ENCODE results near the gene GSTM1. TPM values are rescaled to one million over a fixed set of nuclear protein-coding genes. Genes with fewer than 3 reads are reported as not detected.

GSTM1 gene
- total RNA-seq, 4 donors from 2014 or later, result 23.4 TPM; not detected in 3

DNA sequence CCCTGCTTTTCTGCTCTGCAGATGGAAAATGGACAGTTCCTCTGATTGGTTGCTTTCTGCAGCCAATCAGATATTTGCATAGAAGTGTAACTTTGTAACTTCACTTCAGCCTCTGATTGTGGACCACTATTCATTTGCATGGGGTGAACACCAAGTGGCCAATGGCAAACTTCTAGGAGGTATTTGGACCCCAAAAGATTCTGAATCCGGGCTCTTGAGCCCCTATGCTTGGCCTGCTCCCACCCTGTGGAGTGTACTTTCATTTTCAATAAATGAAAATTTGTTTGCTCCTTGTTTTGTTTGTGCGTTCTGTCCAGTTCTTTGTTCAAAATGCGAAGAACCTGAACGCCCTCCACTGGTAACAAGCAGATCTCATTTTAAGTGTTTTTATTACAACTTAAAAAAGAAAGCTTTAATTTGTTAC lies 38.1 kb upstream of the GSTM1 start:
- Histone ChIP-seq H3K4me3 (replicated peaks in 1 of 3) (no peak overlapping the region), H3K27ac (no peak overlapping the region)
- intact Hi-C loops (cut with DNase I), result no loop called here

DNA sequence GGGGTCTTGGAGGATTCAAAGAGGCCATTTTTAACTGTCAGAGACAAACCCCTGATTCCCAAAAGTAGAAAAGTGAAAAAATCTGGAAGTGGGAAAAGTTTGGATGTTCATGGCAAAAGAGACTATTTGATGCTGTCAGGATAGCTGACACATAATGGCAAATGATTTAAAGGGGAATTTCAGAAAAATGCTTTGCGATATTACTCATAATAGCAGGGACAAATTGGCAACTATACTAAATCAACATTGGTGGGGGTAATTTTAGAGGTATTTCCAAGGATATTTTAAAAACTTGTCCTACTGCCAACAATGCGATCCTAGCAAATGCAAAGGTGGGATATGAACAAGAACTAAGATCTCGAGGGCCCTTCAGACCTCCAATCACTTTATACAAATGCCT lies 37.0 kb upstream of the GSTM1 start:
- Histone ChIP-seq H3K4me1 (peaks cover 6 to 13% of the 10 kb centered on the region in 2 donors), H3K36me3 (no peaks in the 10 kb centered on the region), H3K27ac (no peak overlapping the region), H3K27me3 (no peaks in the 10 kb centered on the region), H3K4me3 (replicated peaks in 1 of 3) (no peak overlapping the region), H3K9me3 (no peaks in the 10 kb centered on the region)
- WGBS, 2 donors, result 79 to 81% methylated on average over 3 of the region's 3 CpGs
- DNase-seq, result no peak
- intact Hi-C loops (cut with DNase I), result no loop called here
- no peak for TF ChIP-seq POLR2A (IDR thresholded peaks at IDR 0.05)
- no peak for TF ChIP-seq CTCF (IDR thresholded peaks at IDR 0.05)

More for the DNA sequence above, 38.1 kb upstream of the GSTM1 start:
- Histone ChIP-seq H3K9me3 (no peaks in the 10 kb centered on the region), H3K27me3 (no peaks in the 10 kb centered on the region), H3K36me3 (no peaks in the 10 kb centered on the region), H3K4me1 (peaks cover 0 to 2% of the 10 kb centered on the region in 2 donors)
- no peak for DNase-seq
- no peak for TF ChIP-seq POLR2A (IDR thresholded peaks at IDR 0.05)
- TF ChIP-seq CTCF (IDR thresholded peaks at IDR 0.05), result peak in 2 of 6 experiments; percentile 16 to 23
- WGBS, 2 donors, result 63 to 69% methylated on average over 4 of the region's 4 CpGs

DNA sequence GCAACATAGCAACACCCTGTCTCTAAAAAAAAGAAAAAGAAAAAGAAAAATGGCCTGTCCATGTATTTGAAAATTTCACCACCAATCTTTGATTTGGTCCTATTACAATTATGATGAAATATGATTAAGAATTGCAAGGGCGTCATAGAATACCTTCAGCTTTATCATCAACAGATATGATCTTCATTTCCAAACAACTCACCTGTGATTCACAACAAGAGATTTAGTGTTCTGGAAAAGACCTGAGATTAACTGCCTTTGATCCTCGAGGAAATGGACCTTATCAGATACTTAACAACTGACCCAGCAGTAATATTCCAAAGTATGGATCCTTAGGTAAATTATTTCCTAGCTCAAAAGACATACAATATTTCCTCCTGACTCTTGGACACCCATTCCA lies 35.2 kb upstream of the GSTM1 start:
- 84 to 90% methylated on average over 2 of the region's 2 CpGs for WGBS, 2 donors
- DNase-seq, result no peak
- no peak overlapping the region for H3K4me3 ChIP-seq (replicated peaks in 1 of 3)
- no peak for TF ChIP-seq CTCF (IDR thresholded peaks at IDR 0.05)
- no peak for TF ChIP-seq POLR2A (IDR thresholded peaks at IDR 0.05)
- intact Hi-C loops (cut with DNase I), result no loop called here
- no peak overlapping the region for H3K27ac ChIP-seq
- H3K4me1 ChIP-seq, result peaks cover 9 to 17% of the 10 kb centered on the region in 2 donors
- H3K27me3 ChIP-seq, result no peaks in the 10 kb centered on the region
- no peaks in the 10 kb centered on the region for H3K36me3 ChIP-seq
- no peaks in the 10 kb centered on the region for H3K9me3 ChIP-seq

GRCh38 chr1:109653306-109653705 lies 34.3 kb upstream of the GSTM1 start:
- WGBS, 2 donors, result 80 to 84% methylated on average over 2 of the region's 2 CpGs
- Histone ChIP-seq H3K9me3 (no peaks in the 10 kb centered on the region), H3K4me3 (replicated peaks in 1 of 3) (no peak overlapping the region), H3K4me1 (peaks cover 9 to 17% of the 10 kb centered on the region in 2 donors), H3K27ac (no peak overlapping the region), H3K36me3 (no peaks in the 10 kb centered on the region), H3K27me3 (no peaks in the 10 kb centered on the region)
- TF ChIP-seq CTCF (IDR thresholded peaks at IDR 0.05) (no peak), POLR2A (IDR thresholded peaks at IDR 0.05) (no peak)
- DNase-seq, result no peak
- intact Hi-C loops (cut with DNase I), result no loop called here

DNA sequence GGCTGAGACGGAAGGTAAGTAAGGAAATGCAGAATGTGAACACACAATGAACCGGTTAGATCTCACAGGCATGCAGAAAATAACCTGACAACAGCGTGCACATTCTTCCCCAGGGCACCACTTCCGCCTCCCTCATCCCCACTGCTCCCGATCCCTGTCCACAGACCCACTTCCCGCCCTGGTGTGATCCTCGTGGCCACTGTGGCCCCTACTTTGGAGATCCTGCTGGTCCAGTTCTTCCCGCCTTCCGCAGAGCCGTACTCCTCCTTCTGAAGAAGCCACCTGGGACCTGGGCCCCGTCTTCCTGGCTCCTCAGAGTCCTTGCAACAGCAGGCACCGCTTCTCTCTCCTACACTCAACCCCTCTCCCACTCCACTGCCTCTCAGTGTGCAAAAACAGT lies 33.1 kb upstream of the GSTM1 start:
- H3K9me3 ChIP-seq, result no peaks in the 10 kb centered on the region
- H3K27me3 ChIP-seq, result no peaks in the 10 kb centered on the region
- H3K4me3 ChIP-seq (replicated peaks in 1 of 3), result no peak overlapping the region
- DNase-seq, result peak in 1 of 2 donors; percentile 22
- 51 to 68% methylated on average over 12 of the region's 12 CpGs for WGBS, 2 donors
- no peak for TF ChIP-seq CTCF (IDR thresholded peaks at IDR 0.05)
- no peak for TF ChIP-seq POLR2A (IDR thresholded peaks at IDR 0.05)
- peaks cover 13 to 24% of the 10 kb centered on the region in 2 donors for H3K4me1 ChIP-seq
- intact Hi-C loops (cut with DNase I), result no loop called here
- H3K27ac ChIP-seq, result no peak overlapping the region
- no peaks in the 10 kb centered on the region for H3K36me3 ChIP-seq

All from thyroid gland (tissue), 4 donors.